ENCODE measurements around the gene SETX. TPM values are rescaled to one million over a fixed set of nuclear protein-coding genes. Genes with fewer than 3 reads are reported as not detected.

SETX gene
- total and polyA plus RNA-seq, 2 of the 13 experiments (the other 11 are each of a cell fraction or from before 2014, with no cell fraction given): 13.2 to 39.0 TPM

DNA sequence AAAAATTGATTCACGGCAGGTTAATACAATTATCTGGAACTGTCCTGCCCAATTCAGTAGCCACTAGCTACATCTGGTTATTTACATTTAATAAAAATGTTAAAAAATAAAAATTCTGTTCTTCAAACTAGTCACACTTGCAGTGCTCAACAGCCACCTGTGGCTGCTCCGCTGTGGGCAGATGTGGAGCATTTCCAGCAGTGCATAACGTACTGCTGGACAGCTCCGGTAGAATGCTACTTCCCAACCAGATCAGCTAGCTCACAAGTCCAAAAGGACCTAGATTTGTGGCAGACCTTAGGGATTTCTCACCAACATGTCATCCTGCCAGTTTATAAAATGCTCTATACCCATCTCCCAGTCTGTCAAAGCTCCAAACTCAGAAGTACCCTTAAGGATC is 42.8 kb downstream of the SETX start:
- FAIRE-seq: no peak
- no peak overlapping the region for H3K27ac ChIP-seq (ENCODE audit: extremely low read length, insufficient read depth, low read length)
- over 99% methylated on average over 4 of the region's 4 CpGs for WGBS (ENCODE audit: low lambda C conversion rate)
- no peaks in the 10 kb centered on the region for H3K4me1 ChIP-seq (ENCODE audit: insufficient read depth, low read length)
- no peak for ATAC-seq
- DNase-seq (ENCODE audit: low spot score): no peak
- no peaks in the 10 kb centered on the region for H3K9me3 ChIP-seq (ENCODE audit: low read length)
- CTCF ChIA-PET (ENCODE audit: low intra/inter-chr PET ratio, low total read pairs): no interaction called here
- in situ Hi-C loops (cut with HindIII; ENCODE audit: extremely low pct_ligation_motif_present, low pct_unique_long_range_greater_than_20kb): no loop called here
- no peak overlapping the region for H3K4me2 ChIP-seq (ENCODE audit: low read depth, low read length)
- TF ChIP-seq MIER2 (CRISPR knock-in tag; IDR thresholded peaks at IDR 0.05): 0 out of 2 replicates have a peak, but pooled peaks have one; percentile 31
- no peak for TF ChIP-seq DNMT1 (CRISPR knock-in tag; IDR thresholded peaks at IDR 0.05)
- peak; percentile 12 to 83 for TF ChIP-seq REST (IDR thresholded peaks at IDR 0.05; ENCODE audit: borderline replicate concordance in 1 of 2, low read depth in 1 of 2, low read length in 2 of 2)
- no peaks in the 10 kb centered on the region for H3K79me2 ChIP-seq (ENCODE audit: insufficient read depth, low read length)
- H2AFZ ChIP-seq (ENCODE audit: low read length): no peak overlapping the region
- BruUV-seq (replicated peaks): no TSS peak
- no peaks in the 10 kb centered on the region for H3K27me3 ChIP-seq (ENCODE audit: control insufficient read depth in 1 of 2, insufficient read depth in 2 of 2, low read length in 2 of 2)
- H3K4me3 ChIP-seq (replicated peaks in 1 of 3; ENCODE audit: insufficient read depth in 1 of 3, low read depth in 2 of 3, low read length in 3 of 3): no peak overlapping the region
- intact Hi-C loops (cut with micrococcal nuclease; ENCODE audit: unreplicated experiment): no loop called here
- H4K20me1 ChIP-seq (ENCODE audit: insufficient read depth, low read length): peaks cover 6% of the 10 kb centered on the region
- POLR2A ChIA-PET: no interaction called here
- H3K36me3 ChIP-seq (replicated peaks in 1 of 2; ENCODE audit: control insufficient read depth in 1 of 2, insufficient read depth in 2 of 2, low read length in 2 of 2): peaks cover 5 to 26% of the 10 kb centered on the region in 2 experiments
- H3K9ac ChIP-seq (ENCODE audit: insufficient read depth, low read depth, low read length): no peak overlapping the region

- no peak for TF ChIP-seq ZNF451 (CRISPR knock-in tag; IDR thresholded peaks at IDR 0.05)
- TF ChIP-seq ARNT2 (CRISPR knock-in tag; IDR thresholded peaks at IDR 0.05; ENCODE audit: low read depth): no peak
- TF ChIP-seq FOXA3 (CRISPR knock-in tag; IDR thresholded peaks at IDR 0.05): no peak
- TF ChIP-seq NR0B2 (CRISPR knock-in tag; IDR thresholded peaks at IDR 0.05): no peak
- H3K36me3 ChIP-seq (replicated peaks in 1 of 2; ENCODE audit: control insufficient read depth in 1 of 2, insufficient read depth in 2 of 2, low read length in 2 of 2): peaks cover 8 to 37% of the 10 kb centered on the region in 2 experiments
- intact Hi-C loops (cut with micrococcal nuclease; ENCODE audit: unreplicated experiment): no loop called here
- H3K4me1 ChIP-seq (ENCODE audit: insufficient read depth, low read length): no peaks in the 10 kb centered on the region
- BruUV-seq (replicated peaks): no TSS peak
- FAIRE-seq (no peak), ATAC-seq (no peak), DNase-seq (ENCODE audit: low spot score) (no peak)
- H3K4me3 ChIP-seq (replicated peaks in 1 of 3; ENCODE audit: insufficient read depth in 1 of 3, low read depth in 2 of 3, low read length in 3 of 3): no peak overlapping the region
- H3K79me2 ChIP-seq (ENCODE audit: insufficient read depth, low read length): no peaks in the 10 kb centered on the region
- no peak overlapping the region for H3K27ac ChIP-seq (ENCODE audit: extremely low read length, insufficient read depth, low read length)
- no peak overlapping the region for H2AFZ ChIP-seq (ENCODE audit: low read length)
- no peaks in the 10 kb centered on the region for H3K9me3 ChIP-seq (ENCODE audit: low read length)
- 89% methylated on average over 5 of the region's 5 CpGs for WGBS (ENCODE audit: low lambda C conversion rate)
- in situ Hi-C loops (cut with HindIII; ENCODE audit: extremely low pct_ligation_motif_present, low pct_unique_long_range_greater_than_20kb): no loop called here
- CTCF ChIA-PET (ENCODE audit: low intra/inter-chr PET ratio, low total read pairs): no interaction called here
- H4K20me1 ChIP-seq (ENCODE audit: insufficient read depth, low read length): peaks cover 6% of the 10 kb centered on the region
- H3K9ac ChIP-seq (ENCODE audit: insufficient read depth, low read depth, low read length): no peak overlapping the region
- no peaks in the 10 kb centered on the region for H3K27me3 ChIP-seq (ENCODE audit: control insufficient read depth in 1 of 2, insufficient read depth in 2 of 2, low read length in 2 of 2)
- POLR2A ChIA-PET: interaction anchor here (1.5 kb wide), 1 partner anchor 18 kb away, joined by 3 read pairs; no protein-coding TSS in a partner anchor
- H3K4me2 ChIP-seq (ENCODE audit: low read depth, low read length): no peak overlapping the region
Observed at GRCh38 chr9:132309056-132309455, 45.7 kb downstream of the SETX start.
